Caco-2 (cell line): ENCODE results near the gene PELI1. TPM values are rescaled to one million over a fixed set of nuclear protein-coding genes. Genes with fewer than 3 reads are reported as not detected.

ENCODE experiments used
- BruUV-seq: library from RNA; stranded (reverse); fragments of 400-500 nt; replicated peaks from 2 replicates; lab custom pipeline; 2021; lab: Mats Ljungman, UMichigan
- CTCF ChIA-PET: fragments of 300-600 bp; sonication (Branson Sonifier 250); formaldehyde crosslinking; loops from one replicate; lab custom pipeline; 2022; ENCODE audit warnings: antibody characterized with exemption; lab: Charles Lee
- POLR2A ChIA-PET: fragments of 300-600 bp; sonication (Branson Sonifier 250); formaldehyde crosslinking; loops from one replicate; lab custom pipeline; 2022; ENCODE audit warnings: antibody characterized with exemption; lab: Charles Lee
- DNase-seq, 2 experiments: peaks; one replicate each; pipeline versions ENCODE4 v3.0.0 to v3.0.0-alpha.2; 2020 to 2022
- H3K27me3 ChIP-seq: replicated peaks from 2 replicates; pipeline ENCODE4 v1.6.0; 2011; ENCODE audit warnings: low read length; ENCODE audit not compliant: control insufficient read depth, insufficient read depth
- H3K36me3 ChIP-seq: 2 replicates; pipeline ENCODE4 v1.5.1; 2011; ENCODE audit warnings: low read length; ENCODE audit not compliant: control insufficient read depth, insufficient read depth
- H3K4me1 ChIP-seq: fragments of 250-450 bp; sonication (Bioruptor Pico); 2 replicates; pipeline ENCODE4 v1.5.1; 2020; ENCODE audit warnings: mild to moderate bottlenecking
- H3K4me3 ChIP-seq: 2 replicates; pipeline ENCODE4 v1.5.1; 2011; ENCODE audit warnings: low read depth, mild to moderate bottlenecking, control low read depth, low read length
- H3K9me3 ChIP-seq: fragments of 250-450 bp; sonication (Bioruptor Pico); 2 replicates; pipeline ENCODE4 v1.5.1; 2020; ENCODE audit warnings: mild to moderate bottlenecking, moderate library complexity
- H3K27ac Mint-ChIP-seq: one replicate; pipeline ENCODE4 v1.8.0; 2022; ENCODE audit warnings: mixed read lengths; ENCODE audit not compliant: unreplicated experiment
- H3K27me3 Mint-ChIP-seq: one replicate; pipeline ENCODE4 v1.8.0; 2022; ENCODE audit warnings: mixed read lengths; ENCODE audit not compliant: insufficient read depth, unreplicated experiment
- H3K36me3 Mint-ChIP-seq: one replicate; pipeline ENCODE4 v1.8.0; 2022; ENCODE audit warnings: mild to moderate bottlenecking, mixed read lengths; ENCODE audit not compliant: insufficient read depth, unreplicated experiment
- H3K4me1 Mint-ChIP-seq: one replicate; pipeline ENCODE4 v1.8.0; 2022; ENCODE audit warnings: low read depth, mixed read lengths; ENCODE audit not compliant: unreplicated experiment
- H3K4me3 Mint-ChIP-seq: one replicate; pipeline ENCODE4 v1.8.0; 2022; ENCODE audit warnings: mild to moderate bottlenecking, moderate library complexity, mixed read lengths; ENCODE audit not compliant: unreplicated experiment
- H3K9me3 Mint-ChIP-seq: one replicate; pipeline ENCODE4 v1.8.0; 2022; ENCODE audit warnings: mixed read lengths; ENCODE audit not compliant: unreplicated experiment
- CTCF ChIP-seq, 2 experiments: fragments of 200-600 bp in 1 of 2; IDR thresholded peaks; 1 replicate in 1 of 2; 2 replicates in 1 of 2; pipeline versions ENCODE4 v1.5.1 to v1.8.0; 2011 to 2022; ENCODE audit warnings: antibody characterized with exemption in 1 of 2, control low read depth in 1 of 2, inconsistent platforms in 1 of 2, low read depth in 1 of 2, low read length in 1 of 2, mild to moderate bottlenecking in 1 of 2, moderate library complexity in 1 of 2; ENCODE audit not compliant: insufficient read depth in 1 of 2, severe bottlenecking in 1 of 2, unreplicated experiment in 1 of 2
- intact Hi-C: fragments of 100-400 bp; cut with micrococcal nuclease; formaldehyde crosslinking; loops from one replicate; pipeline ENCODE4 v1.10.0; 2022; ENCODE audit not compliant: unreplicated experiment
- total RNA-seq: library from RNA; stranded (reverse); gene quantifications from 2 replicates; pipeline ENCODE4 v1.2.3, GENCODE V29; 2022

The PELI1 gene
- total RNA-seq, 1 experiment from 2014 or later, result 64.1 TPM

- H3K4me1 Mint-ChIP-seq, result peaks cover 25% of the 10 kb centered on the region
- H3K4me3 Mint-ChIP-seq, result no peak overlapping the region
- no peak for TF ChIP-seq CTCF (IDR thresholded peaks at IDR 0.05; ENCODE audit: insufficient read depth in 1 of 2, low read depth in 1 of 2, low read length in 1 of 2, severe bottlenecking in 1 of 2, unreplicated experiment in 1 of 2)
- H3K4me1 ChIP-seq, result peaks cover 17% of the 10 kb centered on the region
- no peaks in the 10 kb centered on the region for H3K27me3 ChIP-seq
- intact Hi-C loops, result loop anchor here (1.0 to 5.0 kb wide), 4 partner anchors 13 to 70 kb away; partner anchors contain the start of gene PELI1
- DNase-seq, result peak in 1 of 2 experiments; percentile 16
- ChIA-PET POLR2A (no interaction called here), CTCF (no interaction called here)
- no peaks in the 10 kb centered on the region for H3K9me3 Mint-ChIP-seq
- H3K36me3 Mint-ChIP-seq, result no peaks in the 10 kb centered on the region
- no peak overlapping the region for H3K4me3 ChIP-seq
- no peaks in the 10 kb centered on the region for H3K27me3 Mint-ChIP-seq
- H3K27ac Mint-ChIP-seq, result no peak overlapping the region
- no TSS peak for BruUV-seq
- H3K36me3 ChIP-seq, result no peaks in the 10 kb centered on the region
- H3K9me3 ChIP-seq, result no peaks in the 10 kb centered on the region
Observed at GRCh38 chr2:64157792-64158191, 13.6 kb upstream of the PELI1 start.

DNA sequence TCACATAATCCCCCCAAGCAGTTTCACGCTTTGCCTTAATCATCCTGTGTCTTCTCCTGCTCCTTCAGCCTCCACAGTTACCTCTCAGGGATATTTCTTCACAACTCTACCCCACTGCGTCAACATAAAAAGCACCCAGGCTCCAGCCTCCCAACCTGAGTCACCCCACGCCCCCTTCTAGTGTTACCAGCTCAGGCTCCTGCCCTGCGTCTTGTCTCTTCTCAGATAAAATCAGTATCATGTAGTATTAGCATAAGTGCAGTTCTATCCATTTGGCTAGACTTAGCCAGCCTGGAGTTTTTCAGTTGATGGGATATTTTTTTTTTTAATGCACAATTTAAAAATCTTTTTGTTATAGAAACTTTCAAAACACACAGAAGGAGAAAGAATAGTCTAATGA is 9.6 kb upstream of the PELI1 start:
- ChIA-PET CTCF (no interaction called here), POLR2A (no interaction called here)
- Mint-ChIP-seq H3K36me3 (no peaks in the 10 kb centered on the region), H3K27me3 (no peaks in the 10 kb centered on the region), H3K27ac (no peak overlapping the region), H3K4me3 (no peak overlapping the region), H3K9me3 (no peaks in the 10 kb centered on the region), H3K4me1 (peaks cover 12% of the 10 kb centered on the region)
- no peaks in the 10 kb centered on the region for H3K36me3 ChIP-seq
- H3K4me1 ChIP-seq, result peaks cover 14% of the 10 kb centered on the region
- no peaks in the 10 kb centered on the region for H3K27me3 ChIP-seq
- TF ChIP-seq CTCF (IDR thresholded peaks at IDR 0.05; ENCODE audit: insufficient read depth in 1 of 2, low read depth in 1 of 2, low read length in 1 of 2, severe bottlenecking in 1 of 2, unreplicated experiment in 1 of 2), result no peak
- no TSS peak for BruUV-seq
- DNase-seq, result no peak
- H3K4me3 ChIP-seq, result no peak overlapping the region
- no peaks in the 10 kb centered on the region for H3K9me3 ChIP-seq
- intact Hi-C loops, result no loop called here

DNA sequence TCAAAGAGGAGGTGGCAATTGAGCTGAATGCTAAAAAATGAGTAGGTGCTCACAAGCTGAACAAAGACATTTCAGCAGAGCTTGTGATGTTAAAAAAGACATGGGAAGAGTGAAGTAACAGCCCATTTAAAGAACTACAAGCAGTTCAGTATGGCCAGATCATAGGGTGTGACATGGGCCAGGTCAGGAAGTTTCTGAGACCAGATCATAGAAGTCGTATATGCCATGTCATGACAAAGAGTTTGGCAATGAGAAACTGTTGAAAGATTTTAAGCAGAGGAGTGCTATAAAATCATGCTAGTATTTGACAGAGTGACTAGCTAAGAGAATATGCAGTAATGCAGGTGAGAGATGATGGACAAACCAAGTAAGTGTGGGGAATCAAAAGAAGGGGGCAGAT is 7.3 kb upstream of the PELI1 start:
- H3K36me3 ChIP-seq, result no peaks in the 10 kb centered on the region
- Mint-ChIP-seq H3K36me3 (no peaks in the 10 kb centered on the region), H3K27me3 (no peaks in the 10 kb centered on the region), H3K9me3 (no peaks in the 10 kb centered on the region), H3K4me3 (no peak overlapping the region), H3K27ac (no peak overlapping the region), H3K4me1 (no peaks in the 10 kb centered on the region)
- ChIA-PET CTCF (no interaction called here), POLR2A (no interaction called here)
- intact Hi-C loops, result no loop called here
- H3K4me3 ChIP-seq, result no peak overlapping the region
- no peaks in the 10 kb centered on the region for H3K27me3 ChIP-seq
- H3K9me3 ChIP-seq, result no peaks in the 10 kb centered on the region
- H3K4me1 ChIP-seq, result no peaks in the 10 kb centered on the region
- no peak for DNase-seq
- no TSS peak for BruUV-seq
- no peak for TF ChIP-seq CTCF (IDR thresholded peaks at IDR 0.05; ENCODE audit: insufficient read depth in 1 of 2, low read depth in 1 of 2, low read length in 1 of 2, severe bottlenecking in 1 of 2, unreplicated experiment in 1 of 2)
